Heart left ventricle (tissue), 13 donors: ENCODE results near the gene TERC.

Experiments used
- CTCF ChIP-seq, 12 donors: fragments of 200-600 bp; sonication (generic) in 4 of 12; IDR thresholded peaks; one replicate each; pipeline versions ENCODE4 v1.5.0 to v1.8.0; 2018 to 2022; ENCODE audit warnings: antibody characterized with exemption in 12 of 12, mild to moderate bottlenecking in 5 of 12
- POLR2A ChIP-seq, 2 donors: fragments of 450-650 bp; IDR thresholded peaks; one replicate each; pipeline ENCODE4 v1.6.1; 2017; ENCODE audit warnings: antibody characterized with exemption in 2 of 2, mild to moderate bottlenecking in 2 of 2, moderate library complexity in 2 of 2
- donor health status: ischemic (EF 13 %, LVEDD 7.1; RV severe dilation, severe dysfunction).
- donor health status: DM: no; HTN: yes; CAD: no.
- donor health status: DM: no; HTN: no; CAD: no.
- donor health status: ischemic (EF 25% LVEDD 6.9; RV normal size, moderate dysfunction).
- donor health status: ischemic (EF 25% LVEDD 5.7; RV mildly dilated, moderate dysfunction).
- donor health status: ischemic (EF 35%, LVEDD 5.7; RV mildly dilated, moderate dysfunction).
- donor health status: nonischemic (EF 11% LVEDD 7.7; RV severe dilation, severe dysfunction).
- donor health status: DM: yes; HTN: yes; CAD: no.
- donor health status: PGD.
- donor health status: ischemic (EF 29% LVEDD 5.4; RV normal size, mild dysfunction).
- donor health status: nonischemic (EF 23%, LVEDD 6.1; RV moderate dilation, normal function).

- TF ChIP-seq CTCF (IDR thresholded peaks at IDR 0.05) (no peak), POLR2A (IDR thresholded peaks at IDR 0.05) (no peak)
Measured at GRCh38 chr3:169812332-169813235, 47.7 kb upstream of the TERC start, which contains the start of the genes LRRC34 and LRRIQ4.
